Adipocyte (in vitro differentiated cells): ENCODE measurements around the gene COG3.
A peak's percentile ranks its signal among the peaks of the same experiment; 100 is the strongest.
"Not testable (repeated sequence)": the region's sequence is repeated elsewhere in the genome, so short reads cannot be mapped to it uniquely, and the experiment has no call there.

Source experiments
- DNase-seq: peaks from one replicate; pipeline ENCODE4 v3.0.0-alpha.2; 2015; ENCODE audit warnings: low read depth
- H3K27me3 ChIP-seq: replicated peaks from 2 replicates; pipeline ENCODE4 v1.7.0; 2013; ENCODE audit warnings: mild to moderate bottlenecking, low read length, moderate library complexity; ENCODE audit not compliant: control insufficient read depth, insufficient read depth
- H3K36me3 ChIP-seq: 2 replicates; pipeline ENCODE4 v1.7.0; 2013; ENCODE audit warnings: low read length, mild to moderate bottlenecking, moderate library complexity; ENCODE audit not compliant: control insufficient read depth, insufficient read depth, severe bottlenecking
- H3K4me1 ChIP-seq: 2 replicates; pipeline ENCODE4 v1.7.0; 2013; ENCODE audit warnings: mild to moderate bottlenecking, low read length, moderate library complexity; ENCODE audit not compliant: control insufficient read depth, insufficient read depth
- H3K4me3 ChIP-seq: 2 replicates; pipeline ENCODE4 v1.7.0; 2013; ENCODE audit warnings: mild to moderate bottlenecking, low read length, moderate library complexity
- H3K9ac ChIP-seq: 2 replicates; pipeline ENCODE4 v1.7.0; 2013; ENCODE audit warnings: mild to moderate bottlenecking, low read length, moderate library complexity
- H3K9me3 ChIP-seq: 2 replicates; pipeline ENCODE4 v1.7.0; 2013; ENCODE audit warnings: mild to moderate bottlenecking, low read length, moderate library complexity; ENCODE audit not compliant: control insufficient read depth

The COG3 gene, protein sequence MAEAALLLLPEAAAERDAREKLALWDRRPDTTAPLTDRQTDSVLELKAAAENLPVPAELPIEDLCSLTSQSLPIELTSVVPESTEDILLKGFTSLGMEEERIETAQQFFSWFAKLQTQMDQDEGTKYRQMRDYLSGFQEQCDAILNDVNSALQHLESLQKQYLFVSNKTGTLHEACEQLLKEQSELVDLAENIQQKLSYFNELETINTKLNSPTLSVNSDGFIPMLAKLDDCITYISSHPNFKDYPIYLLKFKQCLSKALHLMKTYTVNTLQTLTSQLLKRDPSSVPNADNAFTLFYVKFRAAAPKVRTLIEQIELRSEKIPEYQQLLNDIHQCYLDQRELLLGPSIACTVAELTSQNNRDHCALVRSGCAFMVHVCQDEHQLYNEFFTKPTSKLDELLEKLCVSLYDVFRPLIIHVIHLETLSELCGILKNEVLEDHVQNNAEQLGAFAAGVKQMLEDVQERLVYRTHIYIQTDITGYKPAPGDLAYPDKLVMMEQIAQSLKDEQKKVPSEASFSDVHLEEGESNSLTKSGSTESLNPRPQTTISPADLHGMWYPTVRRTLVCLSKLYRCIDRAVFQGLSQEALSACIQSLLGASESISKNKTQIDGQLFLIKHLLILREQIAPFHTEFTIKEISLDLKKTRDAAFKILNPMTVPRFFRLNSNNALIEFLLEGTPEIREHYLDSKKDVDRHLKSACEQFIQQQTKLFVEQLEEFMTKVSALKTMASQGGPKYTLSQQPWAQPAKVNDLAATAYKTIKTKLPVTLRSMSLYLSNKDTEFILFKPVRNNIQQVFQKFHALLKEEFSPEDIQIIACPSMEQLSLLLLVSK

DNA sequence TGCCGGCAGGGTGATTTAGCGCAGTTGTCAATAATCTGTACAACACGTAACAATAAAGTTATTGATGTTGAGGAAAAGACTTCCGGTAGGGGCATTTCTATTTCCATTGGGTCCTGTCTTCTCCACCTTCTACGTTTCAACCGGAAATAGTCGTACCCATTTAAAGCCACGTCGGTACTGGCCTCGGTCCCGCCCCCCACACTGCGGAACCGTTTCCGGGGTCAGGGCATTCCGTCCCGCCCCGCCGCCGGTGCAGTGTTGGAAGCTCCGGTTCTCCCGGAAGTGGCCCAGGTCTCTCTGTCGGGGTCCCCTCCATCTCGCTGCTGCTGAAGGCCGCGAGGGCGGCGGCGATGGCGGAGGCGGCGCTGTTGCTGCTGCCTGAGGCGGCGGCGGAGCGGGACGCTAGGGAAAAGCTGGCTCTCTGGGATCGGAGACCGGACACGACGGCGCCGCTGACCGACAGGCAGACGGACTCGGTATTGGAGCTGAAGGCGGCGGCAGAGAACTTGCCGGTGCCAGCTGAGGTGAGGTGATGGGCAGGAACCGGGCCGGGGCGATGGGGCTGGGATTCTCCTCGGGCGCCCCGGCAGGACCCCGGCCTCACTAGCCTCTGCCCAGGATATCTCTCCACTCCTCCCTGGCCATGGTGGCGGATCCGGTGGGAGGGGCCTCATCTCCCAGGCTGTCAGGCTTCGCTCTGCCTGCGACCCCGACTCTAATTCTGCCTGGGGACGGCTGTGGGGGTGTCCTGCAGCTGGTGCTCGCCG lies at the start of gene COG3:
TSS of gene COG3 (plus strand) at position 253 of the 767 bp plus-strand sequence. CDS start at position 351, 98 bp downstream.
- Histone ChIP-seq H3K27me3 (no peaks in the 10 kb centered on the region), H3K4me1 (peaks cover 30% of the 10 kb centered on the region), H3K36me3 (no peaks in the 10 kb centered on the region), H3K4me3 (peak within 1 kb of the TSS; percentile 98), H3K9me3 (no peaks in the 10 kb centered on the region), H3K9ac (peak within 1 kb of the TSS; percentile 98)
- DNase-seq = peak; percentile 99

GRCh38 chr13:45415112-45415511 lies 49.6 kb upstream of the COG3 start:
- peaks cover 28% of the 10 kb centered on the region for H3K4me1 ChIP-seq
- H3K4me3 ChIP-seq = peak overlapping the region; percentile 80
- DNase-seq = no peak

GRCh38 chr13:45416516-45417128 lies 48.1 kb upstream of the COG3 start:
- H3K4me1 ChIP-seq = peaks cover 28% of the 10 kb centered on the region
- peak overlapping the region; percentile 81 for H3K9ac ChIP-seq
- H3K27me3 ChIP-seq = no peaks in the 10 kb centered on the region
- H3K4me3 ChIP-seq = peak overlapping the region; percentile 81
- no peaks in the 10 kb centered on the region for H3K36me3 ChIP-seq
- DNase-seq = no peak
- no peaks in the 10 kb centered on the region for H3K9me3 ChIP-seq

More at GRCh38 chr13:45415112-45415511, 49.6 kb upstream of the COG3 start:
- Histone ChIP-seq H3K36me3 (peaks cover 5% of the 10 kb centered on the region), H3K9ac (peak overlapping the region; percentile 79), H3K27me3 (no peaks in the 10 kb centered on the region), H3K9me3 (no peaks in the 10 kb centered on the region)

DNA sequence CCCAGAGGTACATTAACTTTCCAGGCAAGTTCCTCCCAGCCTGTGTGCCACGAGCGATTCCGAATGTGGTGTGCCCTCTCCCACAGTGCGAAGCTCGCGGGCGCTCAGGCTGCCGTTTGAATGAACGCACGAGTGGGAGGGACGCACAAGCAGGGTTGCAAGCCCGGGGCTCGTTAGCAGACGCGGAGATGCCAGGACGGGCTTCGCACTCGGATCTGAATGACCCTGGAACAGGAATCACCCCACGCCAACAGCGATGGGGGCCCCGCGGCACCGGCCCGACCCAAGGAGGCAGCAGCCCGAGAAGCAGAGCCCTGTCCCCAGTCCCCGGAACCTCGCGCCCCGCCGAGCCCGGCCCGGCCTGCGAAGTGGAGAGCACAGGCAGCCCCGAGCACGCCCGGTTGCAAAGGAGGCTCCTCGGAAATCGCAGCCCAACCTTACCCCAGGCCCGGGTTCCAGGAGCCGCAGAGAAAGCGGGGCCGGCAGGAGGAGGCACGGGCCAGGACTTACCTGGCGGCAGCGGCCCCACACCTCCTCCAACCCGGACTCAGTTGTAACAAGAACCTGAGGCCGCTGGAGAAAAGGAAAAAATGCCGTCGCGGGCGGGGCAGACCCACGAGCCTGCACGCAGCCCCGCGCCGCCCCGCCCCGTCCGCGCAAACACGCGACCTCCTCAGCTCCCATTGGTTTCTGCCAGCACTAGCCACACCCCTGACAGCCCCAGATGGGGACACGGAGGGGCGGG lies 46.8 kb upstream of the COG3 start, which contains the start of gene SLC25A30:
TSS of gene SLC25A30 (minus strand) at position 584 of the 745 bp plus-strand sequence. CDS start 6,948 bp downstream, outside the sequence.
- DNase-seq = peak; percentile 97
- H3K4me3 ChIP-seq = peak within 1 kb of the TSS; percentile 81
- peaks cover 28% of the 10 kb centered on the region for H3K4me1 ChIP-seq
- H3K9me3 ChIP-seq = no peaks in the 10 kb centered on the region
- H3K27me3 ChIP-seq = no peaks in the 10 kb centered on the region
- peak within 1 kb of the TSS; percentile 81 for H3K9ac ChIP-seq
- no peaks in the 10 kb centered on the region for H3K36me3 ChIP-seq

DNA sequence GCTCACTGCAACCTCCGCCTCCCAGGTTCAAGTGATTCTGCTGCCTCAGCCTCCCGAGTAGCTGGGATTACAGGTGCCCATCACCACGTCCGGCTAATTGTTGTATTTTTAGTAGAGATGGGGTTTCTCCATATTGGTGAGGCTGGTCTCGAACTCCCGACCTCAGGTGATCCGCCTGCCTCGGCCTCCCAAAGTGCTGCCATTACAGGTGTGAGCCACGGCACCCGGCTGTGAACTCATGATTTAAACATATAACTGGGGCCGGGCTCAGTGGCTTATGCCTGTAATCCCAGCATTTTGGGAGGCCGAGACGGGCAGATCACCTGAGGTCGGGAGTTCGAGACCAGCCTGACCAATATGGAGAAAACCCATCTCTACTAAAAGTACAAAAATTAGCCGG lies 45.4 kb upstream of the COG3 start:
- not testable (repeated sequence) for DNase-seq

DNA sequence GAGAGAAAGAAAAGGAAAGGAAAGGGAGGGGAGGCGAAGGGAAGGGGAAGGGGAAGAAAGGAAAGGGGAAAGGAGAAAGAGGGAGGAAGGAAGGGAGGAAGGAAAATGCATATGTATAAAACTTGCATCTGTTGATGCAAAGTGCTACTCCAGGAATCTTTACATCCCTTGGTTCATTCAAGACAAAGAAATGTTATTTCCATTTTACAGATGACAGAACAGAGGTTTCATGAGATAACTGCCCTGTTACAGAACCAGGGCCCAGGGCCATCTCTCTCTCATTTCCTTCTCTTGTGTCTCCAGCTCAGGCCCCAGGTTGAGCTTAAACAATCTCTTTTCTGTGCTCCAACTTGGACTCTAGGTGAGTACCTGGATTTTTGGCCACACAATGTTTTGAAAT lies 44.8 kb upstream of the COG3 start:
- Histone ChIP-seq H3K9me3 (no peaks in the 10 kb centered on the region), H3K36me3 (no peaks in the 10 kb centered on the region), H3K9ac (no peak overlapping the region), H3K4me3 (no peak overlapping the region), H3K27me3 (no peaks in the 10 kb centered on the region), H3K4me1 (peaks cover 18% of the 10 kb centered on the region)
- DNase-seq = no peak

More for the DNA sequence above, 45.4 kb upstream of the COG3 start:
- H3K36me3 ChIP-seq, H3K9me3 ChIP-seq, H3K9ac ChIP-seq, H3K4me3 ChIP-seq, H3K27me3 ChIP-seq: not testable (repeated sequence)
- H3K4me1 ChIP-seq = peaks cover 20% of the 10 kb centered on the region

DNA sequence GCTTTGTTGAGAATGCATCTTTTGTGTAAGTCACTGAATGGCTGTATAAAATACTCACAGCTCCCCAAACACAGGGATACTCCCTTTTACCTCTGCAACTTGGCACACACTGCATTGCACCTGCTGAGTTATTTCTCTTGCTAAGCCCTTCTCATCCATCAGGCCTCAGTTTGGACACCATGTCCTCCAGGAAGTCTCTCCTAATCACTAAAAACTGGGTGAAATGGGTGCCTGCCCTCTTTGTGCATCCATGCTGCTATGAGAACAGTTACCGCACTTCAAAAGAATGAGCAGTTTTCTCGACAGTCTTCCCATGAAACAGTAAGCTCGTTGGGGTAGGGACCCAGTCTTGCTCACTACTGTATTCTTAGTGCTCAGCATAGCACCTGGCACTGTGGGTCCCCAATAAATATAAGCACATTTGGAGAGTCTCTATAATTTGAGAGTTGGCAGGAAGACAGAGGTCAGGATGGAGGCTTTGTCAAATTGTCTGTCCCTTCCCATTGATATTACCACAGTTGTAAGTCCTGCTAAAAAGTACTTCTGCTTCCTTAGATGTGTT lies 41.9 kb upstream of the COG3 start:
- H3K4me1 ChIP-seq = no peaks in the 10 kb centered on the region
- no peaks in the 10 kb centered on the region for H3K9me3 ChIP-seq
- H3K4me3 ChIP-seq = no peak overlapping the region
- H3K27me3 ChIP-seq = no peaks in the 10 kb centered on the region
- no peak overlapping the region for H3K9ac ChIP-seq
- no peak for DNase-seq
- H3K36me3 ChIP-seq = no peaks in the 10 kb centered on the region

DNA sequence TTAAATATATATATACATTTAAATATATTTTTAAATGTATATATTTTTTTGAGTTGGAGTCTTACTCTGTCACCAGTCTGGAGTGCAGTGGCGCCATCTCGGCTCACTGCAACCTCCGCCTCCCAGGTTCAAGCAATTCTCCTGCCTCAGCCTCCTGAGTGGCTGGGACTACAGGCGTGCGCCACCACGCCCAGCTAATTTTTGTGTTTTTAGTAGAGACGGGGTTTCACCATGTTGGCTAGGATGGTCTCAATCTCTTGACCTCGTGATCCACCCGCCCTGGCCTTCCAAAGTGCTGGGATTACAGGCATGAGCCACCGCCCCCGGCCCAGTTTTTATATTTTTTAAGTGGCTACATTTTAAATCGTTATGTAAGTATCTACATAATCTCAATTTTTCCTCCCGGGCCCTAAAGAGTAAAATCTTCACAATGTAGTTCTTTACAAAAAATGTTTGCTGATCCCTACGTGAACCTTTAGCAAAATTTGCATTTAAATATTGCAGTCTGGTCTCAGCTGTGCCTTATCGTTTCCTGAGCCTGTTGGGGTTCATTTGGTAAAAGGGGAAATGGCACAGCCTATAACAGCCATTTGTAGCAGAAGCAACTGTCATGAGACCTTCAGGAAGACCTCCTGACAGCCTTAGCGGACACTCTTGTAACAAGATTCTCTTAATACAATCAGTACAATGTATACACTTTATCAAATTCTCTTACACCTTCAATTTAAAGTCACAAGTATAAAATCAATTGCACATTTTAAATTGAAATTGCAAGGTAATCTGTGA lies 38.5 kb upstream of the COG3 start:
- H3K4me1 ChIP-seq, H3K27me3 ChIP-seq, H3K4me3 ChIP-seq, DNase-seq, H3K9ac ChIP-seq, H3K36me3 ChIP-seq, H3K9me3 ChIP-seq: not testable (repeated sequence)

DNA sequence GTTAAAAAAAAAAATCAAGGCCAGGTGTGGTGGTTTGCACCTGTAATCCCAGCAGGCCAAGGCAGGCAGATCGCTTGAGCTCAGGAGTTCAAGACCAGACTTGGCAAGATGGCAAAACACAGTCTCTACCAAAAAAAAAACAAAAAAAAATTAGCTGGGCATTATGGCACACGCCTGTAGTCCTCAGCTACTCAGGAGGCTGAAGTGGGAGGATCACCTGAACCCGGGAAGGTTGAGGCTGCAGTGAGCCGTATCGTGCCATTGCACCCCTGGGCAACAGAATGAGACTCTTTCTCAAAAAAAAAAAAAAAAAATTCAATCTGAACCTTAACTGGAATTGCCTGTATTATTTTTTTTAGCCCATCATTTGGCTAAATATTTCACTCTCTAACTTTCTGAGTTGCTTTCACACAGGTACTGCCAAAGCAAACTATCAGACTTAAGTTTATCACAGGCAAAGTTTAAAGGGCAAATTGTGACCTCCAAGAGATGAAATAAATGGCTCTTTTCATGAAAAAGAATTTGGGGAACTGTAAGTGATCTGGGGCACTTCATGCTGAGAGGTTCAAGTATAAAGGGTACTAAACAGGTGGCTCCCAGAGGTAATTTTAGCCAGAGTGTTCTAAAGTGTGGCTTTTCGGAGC lies 31.9 kb upstream of the COG3 start:
- DNase-seq = no peak
- no peaks in the 10 kb centered on the region for H3K36me3 ChIP-seq
- no peaks in the 10 kb centered on the region for H3K27me3 ChIP-seq
- H3K4me3 ChIP-seq = no peak overlapping the region
- H3K9me3 ChIP-seq = no peaks in the 10 kb centered on the region
- H3K9ac ChIP-seq = no peak overlapping the region
- H3K4me1 ChIP-seq = no peaks in the 10 kb centered on the region
